SKM-1 treated with dmso at 0.1 percent for 144 hours (cell line): Measurements from ENCODE around the gene A1BG.

Source experiments
- DNase-seq: peaks from one replicate; lab custom pipeline; 2025; ENCODE audit not compliant: unreplicated experiment; lab: John Stamatoyannopoulos, UW

The A1BG gene

GRCh38 chr19:58352760-58353671, at the start of gene A1BG:
Gene A1BG (minus strand): TSS chr19:58353492. CDS start chr19:58353437, 55 bp downstream.
- no peak for DNase-seq

GRCh38 chr19:58401840-58402421, 48.6 kb upstream of the A1BG start:
- no peak for DNase-seq

GRCh38 chr19:58400916-58401839, 47.9 kb upstream of the A1BG start:
- peak; percentile 86 for DNase-seq

GRCh38 chr19:58400316-58400915, 47.1 kb upstream of the A1BG start:
- no peak for DNase-seq

GRCh38 chr19:58399903-58400302, 46.6 kb upstream of the A1BG start:
- DNase-seq = no peak

- no peak for DNase-seq
Measured at GRCh38 chr19:58398545-58398944, 45.3 kb upstream of the A1BG start.

- DNase-seq = no peak
Measured at GRCh38 chr19:58398087-58398486, 44.8 kb upstream of the A1BG start.

GRCh38 chr19:58397533-58398037, 44.3 kb upstream of the A1BG start:
- DNase-seq = no peak

GRCh38 chr19:58396691-58397532, 43.6 kb upstream of the A1BG start:
- no peak for DNase-seq

GRCh38 chr19:58395979-58396627, 42.8 kb upstream of the A1BG start:
- no peak for DNase-seq

- DNase-seq = no peak
Measured at GRCh38 chr19:58395220-58395978, 42.1 kb upstream of the A1BG start, which contains the start of gene RNF225. Gene RNF225 (plus strand): TSS chr19:58395656. CDS start chr19:58396090, 434 bp downstream.

- no peak for DNase-seq
Measured at GRCh38 chr19:58394821-58395219, 41.5 kb upstream of the A1BG start.

- no peak for DNase-seq
Measured at GRCh38 chr19:58393725-58394033, 40.4 kb upstream of the A1BG start.

GRCh38 chr19:58392945-58393724, 39.8 kb upstream of the A1BG start:
- no peak for DNase-seq

GRCh38 chr19:58388175-58388526, 34.9 kb upstream of the A1BG start:
- no peak for DNase-seq

GRCh38 chr19:58387338-58388174, 34.3 kb upstream of the A1BG start:
- no peak for DNase-seq
